ENCODE data around the gene FHOD3. TPM values are rescaled to one million over a fixed set of nuclear protein-coding genes. Genes with fewer than 3 reads are reported as not detected.

The FHOD3 gene
- total RNA-seq, 2 experiments from 2014 or later = not detected

GRCh38 chr18:36467614-36468013 is 170.1 kb downstream of the FHOD3 start:
- intact Hi-C loops (cut with micrococcal nuclease) = no loop called here
- Mint-ChIP-seq H3K36me3 (ENCODE audit: low read depth) (no peaks in the 10 kb centered on the region), H3K9me3 (no peaks in the 10 kb centered on the region), H3K4me3 (no peak overlapping the region), H3K27me3 (peaks cover 2% of the 10 kb centered on the region), H3K27ac (no peak overlapping the region), H3K4me1 (ENCODE audit: low read depth) (no peaks in the 10 kb centered on the region)
- DNase-seq = no peak
- CTCF ChIA-PET = no interaction called here
- ATAC-seq = no peak
- TF ChIP-seq CTCF (IDR thresholded peaks at IDR 0.05) = no peak
- POLR2A ChIA-PET = no interaction called here

- TF ChIP-seq CTCF (IDR thresholded peaks at IDR 0.05) = no peak
- ATAC-seq = no peak
- Mint-ChIP-seq H3K36me3 (ENCODE audit: low read depth) (no peaks in the 10 kb centered on the region), H3K4me1 (ENCODE audit: low read depth) (no peaks in the 10 kb centered on the region), H3K27me3 (peaks cover 2% of the 10 kb centered on the region), H3K9me3 (no peaks in the 10 kb centered on the region), H3K4me3 (no peak overlapping the region), H3K27ac (no peak overlapping the region)
- intact Hi-C loops (cut with micrococcal nuclease) = no loop called here
- DNase-seq = no peak
- ChIA-PET POLR2A (no interaction called here), CTCF (no interaction called here)
These were observed 170.6 kb downstream of the FHOD3 start for GRCh38 chr18:36468161-36468560.

GRCh38 chr18:36469461-36469860 is 171.9 kb downstream of the FHOD3 start:
- Mint-ChIP-seq H3K36me3 (ENCODE audit: low read depth) (no peaks in the 10 kb centered on the region), H3K27ac (no peak overlapping the region), H3K4me3 (no peak overlapping the region), H3K27me3 (peaks cover 4% of the 10 kb centered on the region), H3K4me1 (ENCODE audit: low read depth) (no peaks in the 10 kb centered on the region), H3K9me3 (no peaks in the 10 kb centered on the region)
- DNase-seq (no peak), ATAC-seq (no peak)
- ChIA-PET POLR2A (no interaction called here), CTCF (interaction anchor here (1.0 kb wide), 1 partner anchor 373 kb away, joined by 3 read pairs; no protein-coding TSS in a partner anchor)
- intact Hi-C loops (cut with micrococcal nuclease) = no loop called here
- no peak for TF ChIP-seq CTCF (IDR thresholded peaks at IDR 0.05)

GRCh38 chr18:36470896-36471295 is 173.4 kb downstream of the FHOD3 start:
- TF ChIP-seq CTCF (IDR thresholded peaks at IDR 0.05) = no peak
- POLR2A ChIA-PET = no interaction called here

GRCh38 chr18:36471393-36471792 is 173.9 kb downstream of the FHOD3 start:
- POLR2A ChIA-PET = no interaction called here
- Mint-ChIP-seq H3K36me3 (ENCODE audit: low read depth) (no peaks in the 10 kb centered on the region), H3K27me3 (peaks cover 3% of the 10 kb centered on the region), H3K9me3 (no peaks in the 10 kb centered on the region), H3K27ac (no peak overlapping the region), H3K4me1 (ENCODE audit: low read depth) (no peaks in the 10 kb centered on the region), H3K4me3 (no peak overlapping the region)
- ATAC-seq (no peak), DNase-seq (no peak)
- intact Hi-C loops (cut with micrococcal nuclease) = no loop called here
- TF ChIP-seq CTCF (IDR thresholded peaks at IDR 0.05) = no peak
- CTCF ChIA-PET = no interaction called here

More at GRCh38 chr18:36470896-36471295, 173.4 kb downstream of the FHOD3 start:
- Mint-ChIP-seq H3K4me1 (ENCODE audit: low read depth) (no peaks in the 10 kb centered on the region), H3K4me3 (no peak overlapping the region), H3K27ac (no peak overlapping the region), H3K36me3 (ENCODE audit: low read depth) (no peaks in the 10 kb centered on the region), H3K27me3 (peaks cover 3% of the 10 kb centered on the region), H3K9me3 (no peaks in the 10 kb centered on the region)
- intact Hi-C loops (cut with micrococcal nuclease) = no loop called here
- CTCF ChIA-PET = no interaction called here
- no peak for DNase-seq
- no peak for ATAC-seq
